ENCODE data around the gene CAP1.

DNA sequence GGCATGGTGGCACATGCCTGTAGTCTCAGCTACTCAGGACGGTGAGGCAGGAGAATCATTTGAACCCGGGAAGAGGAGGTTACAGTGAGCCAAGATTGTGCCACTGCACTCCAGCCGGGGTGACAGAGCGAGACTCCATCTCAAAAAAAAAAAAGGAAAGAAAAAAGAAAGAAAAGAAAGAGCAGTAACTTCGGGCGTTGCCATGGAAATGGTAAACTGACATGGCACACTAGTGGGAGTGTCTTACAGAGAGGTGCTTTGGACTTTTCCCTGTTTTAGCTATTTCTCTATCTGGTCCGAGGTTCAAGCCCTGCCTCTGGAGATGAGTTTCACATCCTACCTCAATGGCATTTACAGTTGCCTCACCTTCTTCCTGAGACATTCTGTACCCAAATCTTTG lies 79.6 kb downstream of the CAP1 start:
- TF ChIP-seq POLR2AphosphoS5 (IDR thresholded peaks at IDR 0.05) (no peak), CTCF (IDR thresholded peaks at IDR 0.05) (no peak), EP300 (IDR thresholded peaks at IDR 0.05) (no peak), POLR2A (IDR thresholded peaks at IDR 0.05) (no peak)

All from upper lobe of left lung (tissue), 4 donors.